Breast epithelium (tissue), 3 donors: ENCODE results near the gene OSBPL6.

Source experiments
- CTCF ChIP-seq, 3 donors: fragments of 450-650 bp; IDR thresholded peaks; one replicate each; pipeline ENCODE4 v1.5.1; 2016 to 2017; ENCODE audit warnings: antibody characterized with exemption in 3 of 3, mild to moderate bottlenecking in 3 of 3, moderate library complexity in 3 of 3
- POLR2A ChIP-seq: fragments of 450-650 bp; IDR thresholded peaks from one replicate; pipeline ENCODE4 v1.6.1; 2016; ENCODE audit warnings: antibody characterized with exemption, mild to moderate bottlenecking, moderate library complexity
- POLR2AphosphoS5 ChIP-seq, 3 donors: sonication (generic); formaldehyde crosslinking; IDR thresholded peaks; one replicate each; pipeline ENCODE4 v1.6.1; 2017; ENCODE audit warnings: antibody characterized with exemption in 3 of 3

GRCh38 chr2:178266445-178266844 is 72.1 kb downstream of the OSBPL6 start:
- no peak for TF ChIP-seq CTCF (IDR thresholded peaks at IDR 0.05)
- TF ChIP-seq POLR2AphosphoS5 (IDR thresholded peaks at IDR 0.05) = no peak
- no peak for TF ChIP-seq POLR2A
